ENCODE results near the gene IL17RC. TPM values are rescaled to one million over a fixed set of nuclear protein-coding genes. Genes with fewer than 3 reads are reported as not detected.

Gene IL17RC
- polyA plus RNA-seq, 1 experiment, result 17.3 TPM

DNA sequence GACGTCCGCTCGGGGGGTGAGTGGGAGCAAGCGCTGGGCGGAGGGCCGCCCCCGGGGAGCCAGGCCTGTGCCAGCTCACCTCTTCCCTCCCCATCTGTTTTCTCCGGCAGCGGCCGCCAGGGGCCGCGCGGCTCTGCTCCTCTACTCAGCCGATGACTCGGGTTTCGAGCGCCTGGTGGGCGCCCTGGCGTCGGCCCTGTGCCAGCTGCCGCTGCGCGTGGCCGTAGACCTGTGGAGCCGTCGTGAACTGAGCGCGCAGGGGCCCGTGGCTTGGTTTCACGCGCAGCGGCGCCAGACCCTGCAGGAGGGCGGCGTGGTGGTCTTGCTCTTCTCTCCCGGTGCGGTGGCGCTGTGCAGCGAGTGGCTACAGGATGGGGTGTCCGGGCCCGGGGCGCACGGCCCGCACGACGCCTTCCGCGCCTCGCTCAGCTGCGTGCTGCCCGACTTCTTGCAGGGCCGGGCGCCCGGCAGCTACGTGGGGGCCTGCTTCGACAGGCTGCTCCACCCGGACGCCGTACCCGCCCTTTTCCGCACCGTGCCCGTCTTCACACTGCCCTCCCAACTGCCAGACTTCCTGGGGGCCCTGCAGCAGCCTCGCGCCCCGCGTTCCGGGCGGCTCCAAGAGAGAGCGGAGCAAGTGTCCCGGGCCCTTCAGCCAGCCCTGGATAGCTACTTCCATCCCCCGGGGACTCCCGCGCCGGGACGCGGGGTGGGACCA lies 16.1 kb downstream of the IL17RC start:
- no peaks in the 10 kb centered on the region; the same call in 1 of the 2 replicates for H3K9me3 ChIP-seq (ENCODE audit: control insufficient read depth, insufficient read depth, low read length)
- no peak for DNase-seq (ENCODE audit: low read depth, low spot score)
- TF ChIP-seq, protein P1, sequence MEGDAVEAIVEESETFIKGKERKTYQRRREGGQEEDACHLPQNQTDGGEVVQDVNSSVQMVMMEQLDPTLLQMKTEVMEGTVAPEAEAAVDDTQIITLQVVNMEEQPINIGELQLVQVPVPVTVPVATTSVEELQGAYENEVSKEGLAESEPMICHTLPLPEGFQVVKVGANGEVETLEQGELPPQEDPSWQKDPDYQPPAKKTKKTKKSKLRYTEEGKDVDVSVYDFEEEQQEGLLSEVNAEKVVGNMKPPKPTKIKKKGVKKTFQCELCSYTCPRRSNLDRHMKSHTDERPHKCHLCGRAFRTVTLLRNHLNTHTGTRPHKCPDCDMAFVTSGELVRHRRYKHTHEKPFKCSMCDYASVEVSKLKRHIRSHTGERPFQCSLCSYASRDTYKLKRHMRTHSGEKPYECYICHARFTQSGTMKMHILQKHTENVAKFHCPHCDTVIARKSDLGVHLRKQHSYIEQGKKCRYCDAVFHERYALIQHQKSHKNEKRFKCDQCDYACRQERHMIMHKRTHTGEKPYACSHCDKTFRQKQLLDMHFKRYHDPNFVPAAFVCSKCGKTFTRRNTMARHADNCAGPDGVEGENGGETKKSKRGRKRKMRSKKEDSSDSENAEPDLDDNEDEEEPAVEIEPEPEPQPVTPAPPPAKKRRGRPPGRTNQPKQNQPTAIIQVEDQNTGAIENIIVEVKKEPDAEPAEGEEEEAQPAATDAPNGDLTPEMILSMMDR (IDR thresholded peaks at IDR 0.05; ENCODE audit: low read depth, low read length), result peak; percentile 75
- H3K27ac ChIP-seq (ENCODE audit: low read depth, low read length), result peak overlapping the region; percentile 93
- CTCF ChIA-PET, result interaction anchor here (0.6 to 5.4 kb wide), 36 partner anchors 11 to 1489 kb away, joined by 3 to 43 read pairs (median 5); partner anchors contain the start of genes IL17RC, PRRT3, RPUSD3 and TATDN2
- peak overlapping the region; percentile 77 for H3K4me3 ChIP-seq (ENCODE audit: low read depth, low read length)
- POLR2A ChIA-PET, result interaction anchor here (0.6 to 2.2 kb wide), 13 partner anchors 9 to 140 kb away, joined by 3 to 22 read pairs (median 5); partner anchors contain the start of genes ARPC4, IL17RE, JAGN1 and TTLL3
- H3K27me3 ChIP-seq (ENCODE audit: control insufficient read depth, insufficient read depth, low read length), result no peaks in the 10 kb centered on the region

GRCh38 chr3:9933561-9934234 lies 16.8 kb downstream of the IL17RC start, which contains the start of gene CRELD1:
Gene CRELD1 (plus strand): TSS chr3:9933834. CDS start chr3:9934439, 605 bp downstream.
- ChIA-PET CTCF (interaction anchor here (0.8 to 5.4 kb wide), 9 partner anchors 13 to 315 kb away, joined by 3 to 43 read pairs (median 4); partner anchors contain the start of genes PRRT3 and TATDN2), POLR2A (interaction anchor here (0.6 to 2.2 kb wide), 9 partner anchors 9 to 141 kb away, joined by 3 to 22 read pairs (median 5); partner anchors contain the start of genes ARPC4, JAGN1 and TTLL3)
- TF ChIP-seq, protein P1 (IDR thresholded peaks at IDR 0.05; ENCODE audit: low read depth, low read length), result no peak
- DNase-seq (ENCODE audit: low read depth, low spot score), result peak; percentile 80
- peak within 1 kb of the TSS; percentile 93 for H3K27ac ChIP-seq (ENCODE audit: low read depth, low read length)
- peak within 1 kb of the TSS; percentile 77 for H3K4me3 ChIP-seq (ENCODE audit: low read depth, low read length)
- no peaks in the 10 kb centered on the region; the same call in 1 of the 2 replicates for H3K9me3 ChIP-seq (ENCODE audit: control insufficient read depth, insufficient read depth, low read length)
- H3K27me3 ChIP-seq (ENCODE audit: control insufficient read depth, insufficient read depth, low read length), result no peaks in the 10 kb centered on the region

GRCh38 chr3:9934235-9934621 lies 17.3 kb downstream of the IL17RC start:
- POLR2A ChIA-PET, result interaction anchor here (0.7 to 2.2 kb wide), 3 partner anchors 12 to 125 kb away, joined by 3 to 22 read pairs (median 4); no protein-coding TSS in a partner anchor

DNA sequence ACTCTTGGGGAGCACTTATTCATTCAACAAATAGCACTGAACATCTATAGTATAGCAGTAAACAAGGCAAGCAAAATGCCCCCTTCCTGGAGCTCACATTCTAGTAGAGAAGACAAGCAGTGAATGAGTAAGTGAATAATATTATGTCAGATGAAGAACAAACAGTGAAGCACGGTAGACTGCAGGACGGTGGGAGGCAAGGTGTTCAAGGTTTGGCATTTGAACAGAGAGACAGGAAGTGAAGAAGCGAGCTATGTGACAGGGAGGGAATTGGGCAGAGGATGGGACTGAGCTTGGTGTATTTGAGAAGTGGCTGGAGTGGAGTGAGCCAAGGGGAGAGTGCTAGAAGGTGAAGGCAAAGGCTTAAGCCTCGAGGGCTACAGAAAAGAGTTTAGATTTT lies 18.1 kb downstream of the IL17RC start:
- DNase-seq (ENCODE audit: low read depth, low spot score), result no peak
- ChIA-PET CTCF (interaction anchor here (1.8 to 5.4 kb wide), 2 partner anchors 12 to 88 kb away, joined by 4 to 43 read pairs; no protein-coding TSS in a partner anchor), POLR2A (interaction anchor here (0.6 kb wide), 1 partner anchor 40 kb away, joined by 5 read pairs; no protein-coding TSS in a partner anchor)
- H3K27me3 ChIP-seq (ENCODE audit: control insufficient read depth, insufficient read depth, low read length), result no peaks in the 10 kb centered on the region
- H3K27ac ChIP-seq (ENCODE audit: low read depth, low read length), result no peak overlapping the region
- no peak overlapping the region; the same call in 1 of the 2 replicates for H3K4me3 ChIP-seq (ENCODE audit: low read depth, low read length)
- TF ChIP-seq, protein P1 (IDR thresholded peaks at IDR 0.05; ENCODE audit: low read depth, low read length), result no peak
- H3K9me3 ChIP-seq (ENCODE audit: control insufficient read depth, insufficient read depth, low read length), result no peaks in the 10 kb centered on the region; the same call in 1 of the 2 replicates

More at GRCh38 chr3:9934235-9934621, 17.3 kb downstream of the IL17RC start:
- CTCF ChIA-PET, result interaction anchor here (1.3 to 5.4 kb wide), 3 partner anchors 12 to 87 kb away, joined by 3 to 43 read pairs (median 4); no protein-coding TSS in a partner anchor
- no peak for DNase-seq (ENCODE audit: low read depth, low spot score)
- H3K9me3 ChIP-seq (ENCODE audit: control insufficient read depth, insufficient read depth, low read length), result no peaks in the 10 kb centered on the region; the same call in 1 of the 2 replicates
- peak overlapping the region; percentile 93 for H3K27ac ChIP-seq (ENCODE audit: low read depth, low read length)
- TF ChIP-seq, protein P1 (IDR thresholded peaks at IDR 0.05; ENCODE audit: low read depth, low read length), result peak; percentile 43
- peak overlapping the region; percentile 77 for H3K4me3 ChIP-seq (ENCODE audit: low read depth, low read length)
- H3K27me3 ChIP-seq (ENCODE audit: control insufficient read depth, insufficient read depth, low read length), result no peaks in the 10 kb centered on the region

Measured in AG04450 (cell line).